ENCODE results near the gene DUSP10. TPM values are rescaled to one million over a fixed set of nuclear protein-coding genes. Genes with fewer than 3 reads are reported as not detected.

Gene DUSP10
- total RNA-seq, 1 experiment from 2014 or later, result 1.7 TPM

- H3K4me3 ChIP-seq (replicated peaks in 1 of 2; ENCODE audit: low read depth in 1 of 2, low read length in 2 of 2), result no peak overlapping the region
- no TSS peak for BruUV-seq (replicated peaks)
- intact Hi-C loops (cut with micrococcal nuclease), result no loop called here
- no peaks in the 10 kb centered on the region for H3K9me3 ChIP-seq (ENCODE audit: control insufficient read depth in 1 of 2, insufficient read depth in 1 of 2, low read depth in 1 of 2, low read length in 2 of 2)
- no peak overlapping the region for H2AFZ ChIP-seq (ENCODE audit: low read depth, low read length, poor library complexity, severe bottlenecking)
- no peaks in the 10 kb centered on the region for H3K27me3 ChIP-seq (ENCODE audit: insufficient read depth, low read length)
- no peak overlapping the region for H3K27ac ChIP-seq (ENCODE audit: low read depth, low read length)
- H3K4me2 ChIP-seq (ENCODE audit: low read length), result no peak overlapping the region
- H3K9ac ChIP-seq (ENCODE audit: low read length), result no peak overlapping the region
- RAD21 ChIA-PET (ENCODE audit: low non-redundant PET in 1 of 2, low total read pairs in 2 of 2, uncharacterized antibody in 2 of 2, unreplicated experiment in 2 of 2), result no interaction called here
- TF ChIP-seq RAD21 (IDR thresholded peaks at IDR 0.05; ENCODE audit: low read depth) (no peak), POLR2AphosphoS5 (IDR thresholded peaks at IDR 0.05; ENCODE audit: low read depth, low read length) (no peak), EZH2phosphoT487 (IDR thresholded peaks at IDR 0.05; ENCODE audit: borderline replicate concordance) (no peak), EGR1 (IDR thresholded peaks at IDR 0.05; ENCODE audit: low read depth) (no peak), CEBPB (IDR thresholded peaks at IDR 0.05; ENCODE audit: low read depth) (no peak), POLR2A (IDR thresholded peaks at IDR 0.05; ENCODE audit: borderline replicate concordance, extremely low read depth, insufficient read depth, insufficient read length) (no peak), CBX3 (IDR thresholded peaks at IDR 0.05; ENCODE audit: low read depth) (no peak), ATF3 (IDR thresholded peaks at IDR 0.05) (no peak), YY1 (IDR thresholded peaks at IDR 0.05; ENCODE audit: extremely low read depth, insufficient replicate concordance, low read depth, low read length) (no peak), ZNF274 (IDR thresholded peaks at IDR 0.05; ENCODE audit: low read depth, low read length) (no peak), REST (IDR thresholded peaks at IDR 0.05; ENCODE audit: low read depth) (no peak)
- H4K20me1 ChIP-seq (ENCODE audit: insufficient read depth), result no peaks in the 10 kb centered on the region
- H3K79me2 ChIP-seq (ENCODE audit: insufficient read depth, low read length), result no peaks in the 10 kb centered on the region
- no peaks in the 10 kb centered on the region for H3K9me2 ChIP-seq (ENCODE audit: insufficient read depth)
- no peak for ATAC-seq
- no peaks in the 10 kb centered on the region for H3K4me1 ChIP-seq (ENCODE audit: control insufficient read depth in 1 of 2, insufficient read depth in 2 of 2, low read length in 2 of 2)
- no peaks in the 10 kb centered on the region for H3K36me3 ChIP-seq (ENCODE audit: control insufficient read depth in 1 of 2, insufficient read depth in 2 of 2, low read length in 2 of 2)
- no peak for DNase-seq (ENCODE audit: low read depth, low spot score)
- POLR2A ChIA-PET, result no interaction called here
- CTCF ChIA-PET, result no interaction called here
Observed at GRCh38 chr1:221732052-221732451, 9.8 kb downstream of the DUSP10 start.

Data from HCT116 (cell line).